ENCODE data around the gene PPP1R14C.

Gene PPP1R14C

DNA sequence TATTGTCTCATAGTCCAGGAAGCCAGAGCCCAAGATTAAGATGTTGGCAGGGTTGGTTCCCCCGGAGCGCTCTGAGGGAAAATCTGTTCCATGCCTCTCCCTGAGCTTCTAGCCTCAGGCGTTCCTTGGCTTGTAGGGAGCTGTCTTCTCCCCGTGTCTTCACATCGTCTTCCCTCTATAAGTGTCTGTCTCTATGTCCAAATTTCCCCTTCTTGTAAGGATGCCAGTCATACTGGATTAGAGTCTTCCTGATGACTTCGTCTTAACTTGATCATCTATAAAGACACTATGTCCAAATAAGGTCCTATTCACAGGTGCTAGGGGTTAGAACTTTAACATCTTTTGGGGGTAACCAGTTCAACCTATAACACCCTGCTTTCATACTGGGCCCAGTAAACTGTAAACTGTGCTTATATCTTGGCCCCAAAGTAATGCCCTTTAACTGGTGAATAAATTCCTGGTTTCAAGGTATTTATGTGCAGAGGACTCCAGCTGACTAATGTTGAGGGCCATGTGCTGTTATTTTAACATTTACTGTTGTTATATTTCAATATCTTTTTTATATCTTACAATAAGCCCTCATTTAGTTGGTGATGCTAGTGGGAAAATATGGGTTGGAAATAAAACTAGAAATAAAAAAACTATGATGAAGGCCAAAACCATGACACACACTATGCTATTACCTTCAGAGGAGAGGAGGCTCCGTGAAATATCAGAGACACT lies 124.3 kb downstream of the PPP1R14C start:
- TF ChIP-seq RAD21 (IDR thresholded peaks at IDR 0.05; ENCODE audit: low read depth) = no peak
- no peak for TF ChIP-seq YY1 (IDR thresholded peaks at IDR 0.05; ENCODE audit: low read depth)
- no peak for TF ChIP-seq CEBPB (IDR thresholded peaks at IDR 0.05)
- no peak for TF ChIP-seq TCF12 (IDR thresholded peaks at IDR 0.05; ENCODE audit: low read depth)
- no peak for TF ChIP-seq FOXM1 (IDR thresholded peaks at IDR 0.05; ENCODE audit: borderline replicate concordance, low read depth)
- TF ChIP-seq EP300 (IDR thresholded peaks at IDR 0.05; ENCODE audit: borderline replicate concordance) = no peak
- TF ChIP-seq, protein P1, sequence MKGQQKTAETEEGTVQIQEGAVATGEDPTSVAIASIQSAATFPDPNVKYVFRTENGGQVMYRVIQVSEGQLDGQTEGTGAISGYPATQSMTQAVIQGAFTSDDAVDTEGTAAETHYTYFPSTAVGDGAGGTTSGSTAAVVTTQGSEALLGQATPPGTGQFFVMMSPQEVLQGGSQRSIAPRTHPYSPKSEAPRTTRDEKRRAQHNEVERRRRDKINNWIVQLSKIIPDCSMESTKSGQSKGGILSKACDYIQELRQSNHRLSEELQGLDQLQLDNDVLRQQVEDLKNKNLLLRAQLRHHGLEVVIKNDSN (IDR thresholded peaks at IDR 0.05) = no peak
- TF ChIP-seq, protein P2, sequence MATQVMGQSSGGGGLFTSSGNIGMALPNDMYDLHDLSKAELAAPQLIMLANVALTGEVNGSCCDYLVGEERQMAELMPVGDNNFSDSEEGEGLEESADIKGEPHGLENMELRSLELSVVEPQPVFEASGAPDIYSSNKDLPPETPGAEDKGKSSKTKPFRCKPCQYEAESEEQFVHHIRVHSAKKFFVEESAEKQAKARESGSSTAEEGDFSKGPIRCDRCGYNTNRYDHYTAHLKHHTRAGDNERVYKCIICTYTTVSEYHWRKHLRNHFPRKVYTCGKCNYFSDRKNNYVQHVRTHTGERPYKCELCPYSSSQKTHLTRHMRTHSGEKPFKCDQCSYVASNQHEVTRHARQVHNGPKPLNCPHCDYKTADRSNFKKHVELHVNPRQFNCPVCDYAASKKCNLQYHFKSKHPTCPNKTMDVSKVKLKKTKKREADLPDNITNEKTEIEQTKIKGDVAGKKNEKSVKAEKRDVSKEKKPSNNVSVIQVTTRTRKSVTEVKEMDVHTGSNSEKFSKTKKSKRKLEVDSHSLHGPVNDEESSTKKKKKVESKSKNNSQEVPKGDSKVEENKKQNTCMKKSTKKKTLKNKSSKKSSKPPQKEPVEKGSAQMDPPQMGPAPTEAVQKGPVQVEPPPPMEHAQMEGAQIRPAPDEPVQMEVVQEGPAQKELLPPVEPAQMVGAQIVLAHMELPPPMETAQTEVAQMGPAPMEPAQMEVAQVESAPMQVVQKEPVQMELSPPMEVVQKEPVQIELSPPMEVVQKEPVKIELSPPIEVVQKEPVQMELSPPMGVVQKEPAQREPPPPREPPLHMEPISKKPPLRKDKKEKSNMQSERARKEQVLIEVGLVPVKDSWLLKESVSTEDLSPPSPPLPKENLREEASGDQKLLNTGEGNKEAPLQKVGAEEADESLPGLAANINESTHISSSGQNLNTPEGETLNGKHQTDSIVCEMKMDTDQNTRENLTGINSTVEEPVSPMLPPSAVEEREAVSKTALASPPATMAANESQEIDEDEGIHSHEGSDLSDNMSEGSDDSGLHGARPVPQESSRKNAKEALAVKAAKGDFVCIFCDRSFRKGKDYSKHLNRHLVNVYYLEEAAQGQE (IDR thresholded peaks at IDR 0.05; ENCODE audit: low read depth) = no peak
- no peak for TF ChIP-seq TEAD4 (IDR thresholded peaks at IDR 0.05)
- no peak for TF ChIP-seq CREB1 (IDR thresholded peaks at IDR 0.05; ENCODE audit: low read depth)
- TF ChIP-seq, protein P3, sequence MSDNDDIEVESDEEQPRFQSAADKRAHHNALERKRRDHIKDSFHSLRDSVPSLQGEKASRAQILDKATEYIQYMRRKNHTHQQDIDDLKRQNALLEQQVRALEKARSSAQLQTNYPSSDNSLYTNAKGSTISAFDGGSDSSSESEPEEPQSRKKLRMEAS (IDR thresholded peaks at IDR 0.05) = no peak
- TF ChIP-seq ZBTB7A (IDR thresholded peaks at IDR 0.05; ENCODE audit: low read depth) = no peak
- TF ChIP-seq TAF1 (IDR thresholded peaks at IDR 0.05; ENCODE audit: low read depth) = no peak
- TF ChIP-seq EGR1 (IDR thresholded peaks at IDR 0.05) = no peak
- TF ChIP-seq NFIC (IDR thresholded peaks at IDR 0.05) = no peak

DNA sequence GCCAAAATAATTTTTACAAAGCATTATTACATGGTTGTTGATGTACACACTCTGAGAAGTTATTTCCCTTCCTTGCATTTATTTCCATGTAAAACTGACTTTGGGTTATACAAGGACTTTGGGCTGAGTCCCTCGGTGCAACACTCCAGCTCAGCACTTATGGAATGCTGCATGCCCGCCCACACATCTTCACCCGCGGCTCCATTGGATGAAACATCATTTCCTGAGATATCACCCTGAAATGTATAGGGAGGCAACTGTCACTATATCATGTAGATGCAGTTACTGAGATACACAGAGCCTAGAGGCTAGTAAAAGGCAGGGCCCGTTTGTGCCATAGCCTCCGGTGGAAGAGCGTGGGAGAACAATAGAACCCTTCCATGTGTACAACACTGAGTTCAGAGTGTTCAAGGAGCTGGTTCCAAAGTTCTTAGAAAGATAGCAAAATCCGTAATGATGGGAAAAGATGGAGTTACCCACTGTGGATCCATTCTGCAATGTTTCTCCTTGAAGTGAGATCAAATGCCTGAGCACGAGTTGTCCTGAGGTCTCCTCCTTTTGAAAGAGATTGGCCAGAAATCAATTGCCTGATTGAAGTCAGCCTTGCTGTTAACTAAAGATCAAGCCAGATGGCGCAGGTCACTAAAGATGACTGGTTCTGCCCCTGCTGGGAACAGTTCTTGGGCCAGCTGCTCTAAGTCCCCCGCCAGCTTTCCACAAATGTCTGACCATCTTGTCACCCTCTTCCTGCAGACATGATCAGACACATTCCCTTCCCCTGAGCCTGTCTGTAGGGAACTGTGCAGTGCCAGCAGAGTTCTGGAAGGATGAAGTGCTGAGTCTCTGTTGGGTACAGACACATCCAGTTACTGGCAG lies 125.1 kb downstream of the PPP1R14C start:
- TF ChIP-seq CEBPB (IDR thresholded peaks at IDR 0.05) (no peak), EGR1 (IDR thresholded peaks at IDR 0.05) (peak; percentile 88), CREB1 (IDR thresholded peaks at IDR 0.05; ENCODE audit: low read depth) (no peak), TEAD4 (IDR thresholded peaks at IDR 0.05) (no peak), NFIC (IDR thresholded peaks at IDR 0.05) (no peak), RAD21 (IDR thresholded peaks at IDR 0.05; ENCODE audit: low read depth) (0 out of 2 replicates have a peak, but pooled peaks have one; percentile 26)

DNA sequence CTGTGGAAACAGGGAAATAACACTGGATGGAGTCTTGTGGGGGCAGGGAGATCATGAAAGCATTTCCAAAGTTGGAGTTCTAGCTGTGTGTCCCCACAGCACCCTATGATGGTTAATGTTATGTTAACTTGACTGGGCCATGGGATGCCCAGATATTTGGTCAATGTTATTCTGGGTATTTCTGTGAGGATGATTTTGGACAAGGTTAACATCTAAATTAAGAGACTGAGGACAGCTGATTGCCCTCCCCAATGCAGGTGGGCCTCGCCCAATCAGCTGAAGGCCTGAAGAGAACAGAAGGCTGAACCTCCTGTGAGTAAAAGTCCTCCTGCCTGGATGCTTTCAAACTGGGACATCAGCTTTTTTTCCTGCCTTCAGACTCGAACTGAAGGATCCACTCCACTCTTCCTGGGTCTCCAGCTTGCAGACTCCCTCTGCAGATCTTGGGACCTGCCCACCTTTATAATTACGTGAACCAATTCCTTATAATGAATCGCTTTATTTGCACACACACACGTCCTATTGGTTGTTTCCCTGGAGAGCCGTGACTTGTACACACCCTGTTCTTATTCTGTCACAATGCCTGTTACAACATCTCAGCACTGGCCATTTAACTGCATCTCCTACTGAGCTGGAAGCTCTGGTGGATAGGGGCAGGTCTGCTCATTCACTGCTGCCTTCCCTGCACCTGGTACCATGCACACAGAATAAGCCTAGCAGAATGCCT lies 126.4 kb downstream of the PPP1R14C start:
- TF ChIP-seq EGR1 (IDR thresholded peaks at IDR 0.05) = no peak
- peak; percentile 80 for TF ChIP-seq CEBPB (IDR thresholded peaks at IDR 0.05)
- no peak for TF ChIP-seq FOXM1 (IDR thresholded peaks at IDR 0.05; ENCODE audit: borderline replicate concordance, low read depth)
- TF ChIP-seq YY1 (IDR thresholded peaks at IDR 0.05; ENCODE audit: low read depth) = no peak

DNA sequence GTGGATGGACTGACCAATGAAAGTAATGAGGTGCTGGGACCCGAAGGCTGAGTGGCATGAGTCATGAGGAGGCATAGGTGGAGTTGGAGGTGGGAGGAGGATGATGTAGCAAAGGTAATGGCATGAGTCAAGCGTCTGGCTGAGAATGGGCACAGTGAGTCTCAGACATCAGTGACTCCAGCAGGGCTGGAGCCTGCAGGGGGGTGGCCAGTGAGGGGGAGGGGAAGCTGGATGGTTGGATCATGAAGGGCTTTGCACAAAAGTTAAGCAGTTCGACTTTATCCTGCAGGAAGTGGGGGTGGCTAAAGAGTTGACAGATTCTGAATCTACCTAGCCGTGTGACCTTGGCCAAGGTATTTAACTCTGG lies 127.0 kb downstream of the PPP1R14C start:
- TF ChIP-seq TEAD4 (IDR thresholded peaks at IDR 0.05) (0 out of 2 replicates have a peak, but pooled peaks have one; percentile 30), EP300 (IDR thresholded peaks at IDR 0.05; ENCODE audit: borderline replicate concordance) (peak; percentile 67), RAD21 (IDR thresholded peaks at IDR 0.05; ENCODE audit: low read depth) (peak; percentile 20; the same call in 1 of the 2 replicates), TCF12 (IDR thresholded peaks at IDR 0.05; ENCODE audit: low read depth) (peak; percentile 79), CREB1 (IDR thresholded peaks at IDR 0.05; ENCODE audit: low read depth) (no peak), YY1 (IDR thresholded peaks at IDR 0.05; ENCODE audit: low read depth) (no peak; the same call in 1 of the 2 replicates)
- TF ChIP-seq, protein P3 (IDR thresholded peaks at IDR 0.05) = peak; percentile 81; the same call in 1 of the 2 replicates
- TF ChIP-seq, protein P1 (IDR thresholded peaks at IDR 0.05) = peak; percentile 24; the same call in 1 of the 2 replicates

DNA sequence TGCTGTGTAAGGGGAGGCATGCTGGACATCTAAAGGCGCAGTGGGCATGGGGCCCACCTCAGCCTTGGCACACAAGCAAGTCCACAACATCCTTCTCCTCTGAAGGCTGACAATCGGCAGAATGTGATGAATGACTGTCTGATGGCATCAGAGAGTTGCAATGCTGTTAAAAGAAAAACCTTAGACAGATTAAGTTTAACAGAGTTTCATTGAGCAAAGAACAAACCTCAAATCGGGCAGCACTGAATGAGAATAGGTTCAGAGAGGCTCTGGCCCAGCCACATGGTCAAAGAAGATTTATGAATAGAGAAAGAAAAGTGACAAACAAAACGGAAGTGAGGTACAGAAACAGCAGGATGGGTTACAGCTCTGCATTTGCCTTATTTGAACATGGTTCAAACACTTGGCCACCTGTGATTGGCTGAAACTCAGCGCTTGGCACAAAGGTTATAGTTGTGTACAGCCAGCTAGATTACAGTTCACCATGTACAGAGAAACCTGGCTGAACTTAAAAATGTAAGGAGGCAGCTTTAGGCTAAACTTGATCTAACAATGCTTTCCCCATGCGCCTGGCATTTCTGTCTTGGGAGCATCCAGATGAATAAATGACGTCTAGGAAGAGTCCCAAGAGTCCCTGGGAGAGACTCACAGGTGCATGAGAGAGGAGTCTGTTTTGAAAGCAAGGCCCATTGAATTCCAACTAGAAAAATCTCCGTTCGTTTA lies 127.6 kb downstream of the PPP1R14C start:
- TF ChIP-seq EP300 (IDR thresholded peaks at IDR 0.05; ENCODE audit: borderline replicate concordance) (no peak), TAF1 (IDR thresholded peaks at IDR 0.05; ENCODE audit: low read depth) (no peak), TCF12 (IDR thresholded peaks at IDR 0.05; ENCODE audit: low read depth) (no peak), YY1 (IDR thresholded peaks at IDR 0.05; ENCODE audit: low read depth) (no peak), TEAD4 (IDR thresholded peaks at IDR 0.05) (no peak), FOXM1 (IDR thresholded peaks at IDR 0.05; ENCODE audit: borderline replicate concordance, low read depth) (no peak), CEBPB (IDR thresholded peaks at IDR 0.05) (no peak), NFIC (IDR thresholded peaks at IDR 0.05) (no peak), ZBTB7A (IDR thresholded peaks at IDR 0.05; ENCODE audit: low read depth) (no peak), EGR1 (IDR thresholded peaks at IDR 0.05) (no peak), CREB1 (IDR thresholded peaks at IDR 0.05; ENCODE audit: low read depth) (no peak), RAD21 (IDR thresholded peaks at IDR 0.05; ENCODE audit: low read depth) (no peak)
- TF ChIP-seq, protein P2 (IDR thresholded peaks at IDR 0.05; ENCODE audit: low read depth) = no peak
- TF ChIP-seq, protein P3 (IDR thresholded peaks at IDR 0.05) = no peak
- TF ChIP-seq, protein P1 (IDR thresholded peaks at IDR 0.05) = no peak

Measured in Ishikawa (cell line).